Activated B cell treated with CpG ODN at 0.5 μM for 24 hours (primary cell): ENCODE measurements around the gene PAQR3. TPM values are rescaled to one million over a fixed set of nuclear protein-coding genes. Genes with fewer than 3 reads are reported as not detected.
A peak's percentile ranks its signal among the peaks of the same experiment; 100 is the strongest.

Source experiments
- ATAC-seq: fragments of 200-7000 bp; cut with Tn5 transposase; one replicate; pipeline ENCODE4 v1.10.0; 2021; ENCODE audit warnings: low read depth, mild to moderate bottlenecking, moderate library complexity
- CTCF ChIA-PET: fragments of 350-600 bp; sonication (Branson Sonifier 250); formaldehyde crosslinking; loops from one replicate; lab custom pipeline; 2021; ENCODE audit warnings: antibody characterized with exemption; lab: Charles Lee
- POLR2A ChIA-PET: fragments of 350-600 bp; sonication (Branson Sonifier 250); formaldehyde crosslinking; loops from one replicate; lab custom pipeline; 2021; ENCODE audit warnings: antibody characterized with exemption; lab: Charles Lee
- DNase-seq: peaks from one replicate; pipeline ENCODE4 v3.0.0; 2022
- H3K27ac Mint-ChIP-seq: one replicate; pipeline ENCODE4 v1.8.0; 2020; ENCODE audit warnings: mixed read lengths
- H3K27me3 Mint-ChIP-seq: one replicate; pipeline ENCODE4 v1.8.0; 2021; ENCODE audit warnings: mixed read lengths
- H3K36me3 Mint-ChIP-seq: one replicate; pipeline ENCODE4 v1.8.0; 2021; ENCODE audit warnings: low read depth, mixed read lengths
- H3K4me1 Mint-ChIP-seq: one replicate; pipeline ENCODE4 v1.8.0; 2021; ENCODE audit warnings: mixed read lengths
- H3K4me3 Mint-ChIP-seq: one replicate; pipeline ENCODE4 v1.8.0; 2020; ENCODE audit warnings: mild to moderate bottlenecking, mixed read lengths
- H3K9me3 Mint-ChIP-seq: one replicate; pipeline ENCODE4 v1.8.0; 2020; ENCODE audit warnings: mixed read lengths
- intact Hi-C: fragments of 100-400 bp; cut with micrococcal nuclease; formaldehyde crosslinking; loops from one replicate; pipeline ENCODE4 v1.15.1; 2024
- total RNA-seq: library from RNA; stranded (reverse); gene quantifications from 2 replicates; pipeline ENCODE4 v1.2.3, GENCODE V29; 2022
- TF ChIP-seq, protein P1 (sequence below): fragments of 200-600 bp; IDR thresholded peaks from one replicate; pipeline ENCODE4 v1.8.0; 2022; ENCODE audit warnings: antibody characterized with exemption, mild to moderate bottlenecking

PAQR3 gene
- total RNA-seq, 1 donor from 2014 or later = 10.2 TPM

DNA sequence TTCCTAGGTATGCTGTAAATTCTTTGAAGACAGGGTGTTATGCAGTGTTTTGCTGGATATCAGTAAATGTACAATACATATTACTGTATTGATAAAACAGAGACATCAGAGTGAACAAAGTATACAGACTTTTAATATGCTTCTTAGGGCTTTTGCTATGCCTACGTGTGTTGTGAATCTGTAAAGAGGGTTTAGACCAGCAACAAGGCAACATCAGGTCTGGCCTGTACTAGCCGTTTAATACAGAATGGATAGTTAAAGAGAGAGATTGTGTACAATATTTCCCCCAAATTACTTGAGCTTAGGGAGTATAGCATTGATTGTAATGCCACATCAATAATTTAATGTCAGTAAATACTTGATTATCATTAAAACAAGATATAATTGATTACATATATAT, 75.2 kb downstream of the PAQR3 start:
- POLR2A ChIA-PET = interaction anchor here (1.0 to 1.8 kb wide), 3 partner anchors 87 to 1044 kb away, joined by 3 to 10 read pairs (median 5); partner anchors contain the start of gene BMP2K
- H3K27ac Mint-ChIP-seq = peak overlapping the region; percentile 73
- DNase-seq = no peak
- no peaks in the 10 kb centered on the region for H3K27me3 Mint-ChIP-seq
- no peak overlapping the region for H3K4me3 Mint-ChIP-seq
- intact Hi-C loops = loop anchor here (1.0 to 10.0 kb wide), 9 partner anchors 75 to 905 kb away; partner anchors contain the start of gene BMP2K
- CTCF ChIA-PET = interaction anchor here (0.6 to 3.2 kb wide), 19 partner anchors 10 to 904 kb away, joined by 3 to 34 read pairs (median 4); no protein-coding TSS in a partner anchor
- no peak for ATAC-seq
- H3K4me1 Mint-ChIP-seq = peaks cover 18% of the 10 kb centered on the region
- TF ChIP-seq, protein P1, sequence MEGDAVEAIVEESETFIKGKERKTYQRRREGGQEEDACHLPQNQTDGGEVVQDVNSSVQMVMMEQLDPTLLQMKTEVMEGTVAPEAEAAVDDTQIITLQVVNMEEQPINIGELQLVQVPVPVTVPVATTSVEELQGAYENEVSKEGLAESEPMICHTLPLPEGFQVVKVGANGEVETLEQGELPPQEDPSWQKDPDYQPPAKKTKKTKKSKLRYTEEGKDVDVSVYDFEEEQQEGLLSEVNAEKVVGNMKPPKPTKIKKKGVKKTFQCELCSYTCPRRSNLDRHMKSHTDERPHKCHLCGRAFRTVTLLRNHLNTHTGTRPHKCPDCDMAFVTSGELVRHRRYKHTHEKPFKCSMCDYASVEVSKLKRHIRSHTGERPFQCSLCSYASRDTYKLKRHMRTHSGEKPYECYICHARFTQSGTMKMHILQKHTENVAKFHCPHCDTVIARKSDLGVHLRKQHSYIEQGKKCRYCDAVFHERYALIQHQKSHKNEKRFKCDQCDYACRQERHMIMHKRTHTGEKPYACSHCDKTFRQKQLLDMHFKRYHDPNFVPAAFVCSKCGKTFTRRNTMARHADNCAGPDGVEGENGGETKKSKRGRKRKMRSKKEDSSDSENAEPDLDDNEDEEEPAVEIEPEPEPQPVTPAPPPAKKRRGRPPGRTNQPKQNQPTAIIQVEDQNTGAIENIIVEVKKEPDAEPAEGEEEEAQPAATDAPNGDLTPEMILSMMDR = no peak
- H3K9me3 Mint-ChIP-seq = no peaks in the 10 kb centered on the region
- peaks cover 70% of the 10 kb centered on the region for H3K36me3 Mint-ChIP-seq

DNA sequence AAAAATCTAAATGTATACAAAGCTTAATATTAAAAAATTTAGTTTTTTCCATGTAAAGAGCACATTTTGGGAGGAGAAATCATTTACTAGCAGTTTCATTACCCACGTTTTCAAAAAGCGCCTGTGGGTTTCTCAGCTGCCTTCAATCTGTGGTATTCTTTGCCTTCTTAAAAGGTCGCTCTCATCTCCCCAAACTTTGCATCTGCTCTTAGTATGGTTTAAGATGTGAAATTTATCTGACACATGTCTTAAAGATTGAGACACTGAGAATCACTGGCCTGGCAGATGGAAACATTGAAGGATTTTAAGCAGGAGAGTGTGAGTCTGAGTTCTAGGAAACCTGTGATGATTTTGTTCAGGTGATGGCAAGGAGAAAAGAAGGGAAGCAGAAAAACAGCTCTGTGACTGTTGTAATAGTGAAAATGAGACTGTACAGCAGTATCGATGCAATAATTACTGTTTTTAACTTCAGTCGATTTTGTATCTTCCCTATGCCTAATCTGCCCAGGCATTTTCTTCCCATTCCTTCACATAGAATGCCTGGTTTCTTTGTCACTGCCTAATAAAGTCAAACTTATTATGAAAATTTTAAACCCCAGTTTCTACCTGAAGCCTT, 75.9 kb downstream of the PAQR3 start:
- ATAC-seq (no peak), DNase-seq (no peak)
- H3K4me1 Mint-ChIP-seq = peaks cover 18% of the 10 kb centered on the region
- ChIA-PET CTCF (interaction anchor here (0.8 to 3.2 kb wide), 18 partner anchors 9 to 905 kb away, joined by 3 to 34 read pairs (median 4); no protein-coding TSS in a partner anchor), POLR2A (interaction anchor here (0.5 to 1.8 kb wide), 6 partner anchors 87 to 1043 kb away, joined by 3 to 10 read pairs (median 4); partner anchors contain the start of gene BMP2K)
- intact Hi-C loops = loop anchor here (5.0 to 10.0 kb wide), 2 partner anchors 411 to 539 kb away; no protein-coding TSS in a partner anchor
- H3K9me3 Mint-ChIP-seq = no peaks in the 10 kb centered on the region
- TF ChIP-seq, protein P1 = no peak
- no peak overlapping the region for H3K4me3 Mint-ChIP-seq
- no peaks in the 10 kb centered on the region for H3K27me3 Mint-ChIP-seq
- H3K36me3 Mint-ChIP-seq = peaks cover 64% of the 10 kb centered on the region
- peak overlapping the region; percentile 73 for H3K27ac Mint-ChIP-seq

DNA sequence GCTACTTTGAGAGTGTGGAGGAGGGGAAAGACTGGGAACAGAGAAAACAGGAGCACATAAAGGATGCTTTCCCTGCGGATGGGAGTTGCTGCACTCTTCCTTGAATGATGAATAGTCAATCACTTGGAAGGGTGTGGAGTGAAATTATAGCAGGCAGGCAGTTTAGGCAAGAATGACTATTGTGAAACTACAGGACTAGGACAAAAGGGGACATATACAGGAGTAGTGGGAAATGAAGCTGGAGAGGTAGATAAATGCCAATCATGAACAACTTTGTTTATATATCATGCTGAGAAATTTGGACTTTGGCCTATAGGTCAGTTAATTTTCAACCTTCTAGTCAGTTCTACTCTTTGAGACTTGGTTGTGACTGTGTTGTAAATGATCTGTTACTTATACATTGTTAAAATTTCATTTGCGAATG, 76.9 kb downstream of the PAQR3 start:
- H3K9me3 Mint-ChIP-seq = no peaks in the 10 kb centered on the region
- CTCF ChIA-PET = interaction anchor here (0.7 to 3.2 kb wide), 8 partner anchors 8 to 904 kb away, joined by 3 to 34 read pairs (median 6); no protein-coding TSS in a partner anchor
- no peak overlapping the region for H3K4me3 Mint-ChIP-seq
- intact Hi-C loops = loop anchor here (5.0 to 10.0 kb wide), 2 partner anchors 410 to 538 kb away; no protein-coding TSS in a partner anchor
- peaks cover 60% of the 10 kb centered on the region for H3K36me3 Mint-ChIP-seq
- H3K27me3 Mint-ChIP-seq = no peaks in the 10 kb centered on the region
- ATAC-seq = no peak
- TF ChIP-seq, protein P1 = no peak
- no peak for DNase-seq
- H3K4me1 Mint-ChIP-seq = peaks cover 18% of the 10 kb centered on the region
- POLR2A ChIA-PET = interaction anchor here (1.0 to 1.6 kb wide), 4 partner anchors 112 to 1042 kb away, joined by 3 to 8 read pairs (median 4); no protein-coding TSS in a partner anchor
- H3K27ac Mint-ChIP-seq = peak overlapping the region; percentile 43

Other genes with a start within 250 kb of the PAQR3 start
- gene BMP2K, start 163.1 kb downstream of the PAQR3 start, total RNA-seq = 112 and 135 TPM in 2 replicates